ENCODE results near the gene CPNE4.

CPNE4 gene

GRCh38 chr3:131730581-131730980 lies 304.2 kb downstream of the CPNE4 start:
- no peak for DNase-seq (ENCODE audit: low read depth)
- no peak overlapping the region for H3K4me3 ChIP-seq (ENCODE audit: low read depth, low read length)
- TF ChIP-seq CTCF (IDR thresholded peaks at IDR 0.05; ENCODE audit: low read depth, low read length, missing control alignments) = no peak

GRCh38 chr3:131729643-131730017 lies 305.2 kb downstream of the CPNE4 start:
- no peak for TF ChIP-seq CTCF (IDR thresholded peaks at IDR 0.05; ENCODE audit: low read depth, low read length, missing control alignments)
- no peak overlapping the region for H3K4me3 ChIP-seq (ENCODE audit: low read depth, low read length)
- DNase-seq (ENCODE audit: low read depth) = no peak

DNA sequence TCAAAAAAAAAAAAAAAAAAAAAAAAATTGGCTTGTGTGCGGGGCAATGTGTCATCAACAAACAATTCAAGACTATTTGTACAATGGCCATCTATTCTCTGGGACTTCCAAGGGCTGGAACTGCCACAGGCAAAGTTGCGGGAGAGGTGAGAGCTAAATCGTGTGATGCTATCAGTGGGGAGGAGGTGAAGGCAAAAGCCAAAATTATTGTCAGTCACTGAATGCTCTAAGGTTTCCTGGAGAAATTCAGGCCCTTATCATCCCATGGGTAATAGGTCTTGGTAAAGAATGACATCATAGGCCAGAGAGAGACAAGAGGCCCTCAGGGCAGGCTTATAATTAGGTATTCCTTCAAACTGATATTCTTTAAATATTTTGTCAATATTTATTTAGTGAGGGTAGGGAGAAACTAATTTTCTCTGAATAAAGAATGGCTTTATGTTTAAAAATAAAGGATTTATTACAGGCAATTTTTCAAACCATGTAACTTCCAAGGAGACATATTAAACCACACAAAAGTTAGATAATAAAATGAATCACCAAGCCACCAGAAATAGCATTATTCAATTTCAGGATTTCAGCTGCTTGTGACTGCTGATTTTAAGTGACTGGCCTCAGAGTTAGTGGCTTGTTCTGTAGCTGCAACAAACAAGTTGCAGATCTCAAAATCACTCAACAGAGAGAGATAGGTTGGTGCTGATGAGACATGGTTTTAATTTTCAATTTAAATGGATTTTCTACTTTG lies 305.7 kb downstream of the CPNE4 start:
- no peak for DNase-seq (ENCODE audit: low read depth)
- H3K4me3 ChIP-seq (ENCODE audit: low read depth, low read length) = no peak overlapping the region
- TF ChIP-seq CTCF (IDR thresholded peaks at IDR 0.05; ENCODE audit: low read depth, low read length, missing control alignments) = no peak

GRCh38 chr3:131725414-131725813 lies 309.4 kb downstream of the CPNE4 start:
- no peak for DNase-seq (ENCODE audit: low read depth)
- no peak for TF ChIP-seq CTCF (IDR thresholded peaks at IDR 0.05; ENCODE audit: low read depth, low read length, missing control alignments)
- no peak overlapping the region for H3K4me3 ChIP-seq (ENCODE audit: low read depth, low read length)

DNA sequence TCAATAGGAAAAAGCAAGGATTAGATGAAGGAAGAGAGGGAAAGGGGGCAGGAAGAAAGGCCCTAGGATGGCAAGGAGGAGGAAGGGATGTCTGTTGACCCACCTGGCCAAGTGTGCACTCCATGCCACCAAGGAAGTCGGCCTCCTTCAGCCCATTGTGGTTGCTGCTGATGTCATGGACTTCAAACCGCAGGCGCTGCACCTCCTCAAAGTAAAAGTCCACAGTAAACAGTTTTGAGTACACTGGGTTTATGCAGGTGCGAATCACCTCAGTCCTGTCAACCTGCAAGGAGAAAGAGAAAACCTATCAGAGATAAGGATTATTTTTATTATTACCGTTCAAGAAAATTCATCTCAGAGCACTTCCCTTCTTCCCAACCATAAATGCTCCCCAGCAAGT lies 311.5 kb downstream of the CPNE4 start:
- no peak overlapping the region for H3K4me3 ChIP-seq (ENCODE audit: low read depth, low read length)
- no peak for DNase-seq (ENCODE audit: low read depth)
- no peak for TF ChIP-seq CTCF (IDR thresholded peaks at IDR 0.05; ENCODE audit: low read depth, low read length, missing control alignments)

DNA sequence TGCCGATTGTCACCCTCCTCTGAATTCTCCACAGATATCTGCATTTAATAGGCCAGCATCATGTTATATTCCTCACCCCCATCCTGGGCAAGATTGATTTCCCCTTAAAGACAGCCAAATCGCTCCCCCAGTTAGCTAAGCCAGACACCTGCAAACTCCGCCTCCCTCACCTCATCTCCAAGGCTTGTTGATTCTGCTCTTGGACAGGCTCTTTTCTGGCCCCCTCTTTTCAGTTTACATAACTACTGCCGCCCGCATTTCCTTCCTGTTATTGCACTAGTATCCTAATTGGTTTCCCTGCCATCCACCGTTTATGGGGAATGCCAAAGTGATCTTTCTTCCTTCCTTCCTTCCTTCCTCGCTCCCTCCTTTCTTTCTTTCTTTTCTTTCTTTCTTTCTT lies 317.3 kb downstream of the CPNE4 start:
- DNase-seq (ENCODE audit: low read depth) = no peak
- no peak overlapping the region for H3K4me3 ChIP-seq (ENCODE audit: low read depth, low read length)
- TF ChIP-seq CTCF (IDR thresholded peaks at IDR 0.05; ENCODE audit: low read depth, low read length, missing control alignments) = no peak

- no peak for TF ChIP-seq CTCF (IDR thresholded peaks at IDR 0.05; ENCODE audit: low read depth, low read length, missing control alignments)
- no peak for DNase-seq (ENCODE audit: low read depth)
- no peak overlapping the region for H3K4me3 ChIP-seq (ENCODE audit: low read depth, low read length)
Measured at GRCh38 chr3:131716943-131717342, 317.9 kb downstream of the CPNE4 start.
